NOMO-1 (cell line): ENCODE results near the gene FAM107B.
A peak's percentile ranks its signal among the peaks of the same experiment; 100 is the strongest.
"Not testable (repeated sequence)": the region's sequence is repeated elsewhere in the genome, so short reads cannot be mapped to it uniquely, and the experiment has no call there.

Experiments used
- DNase-seq, 2 experiments: peaks; one replicate each; lab custom pipeline; 2025; ENCODE audit not compliant: unreplicated experiment in 2 of 2; lab: John Stamatoyannopoulos, UW

Gene FAM107B

DNA sequence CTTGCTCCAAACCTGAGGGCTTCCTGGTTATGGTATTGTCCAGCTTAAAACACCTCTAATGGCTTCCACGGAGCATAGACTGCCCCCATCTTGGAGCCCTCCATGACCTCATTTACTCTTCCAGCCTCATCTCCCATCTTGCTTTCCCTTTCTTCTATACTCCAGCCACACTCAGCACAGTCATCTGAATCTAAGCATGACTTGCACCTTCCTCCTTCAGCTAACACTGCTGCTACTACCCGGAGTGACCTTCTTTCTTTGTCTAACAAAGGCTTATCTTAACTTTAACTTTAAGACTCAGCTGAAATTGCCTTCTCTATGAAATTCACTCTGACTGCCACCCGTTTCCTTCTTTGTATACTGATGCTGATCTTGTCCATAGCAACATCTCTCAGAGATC lies 135.1 kb downstream of the FAM107B start:
- no peak for DNase-seq

GRCh38 chr10:14635043-14635710 lies 139.5 kb downstream of the FAM107B start:
- DNase-seq: no peak

- DNase-seq: not testable (repeated sequence)
Observed at GRCh38 chr10:14634572-14634971, 140.1 kb downstream of the FAM107B start.

GRCh38 chr10:14625765-14626525 lies 148.8 kb downstream of the FAM107B start:
- DNase-seq: peak; percentile 46 to 77

GRCh38 chr10:14625192-14625631 lies 149.5 kb downstream of the FAM107B start:
- DNase-seq: no peak

- DNase-seq: peak in 1 of 2 experiments; percentile 38
Observed at GRCh38 chr10:14624600-14624999, 150.1 kb downstream of the FAM107B start.

- DNase-seq: no peak
Observed at GRCh38 chr10:14623931-14624330, 150.8 kb downstream of the FAM107B start.

DNA sequence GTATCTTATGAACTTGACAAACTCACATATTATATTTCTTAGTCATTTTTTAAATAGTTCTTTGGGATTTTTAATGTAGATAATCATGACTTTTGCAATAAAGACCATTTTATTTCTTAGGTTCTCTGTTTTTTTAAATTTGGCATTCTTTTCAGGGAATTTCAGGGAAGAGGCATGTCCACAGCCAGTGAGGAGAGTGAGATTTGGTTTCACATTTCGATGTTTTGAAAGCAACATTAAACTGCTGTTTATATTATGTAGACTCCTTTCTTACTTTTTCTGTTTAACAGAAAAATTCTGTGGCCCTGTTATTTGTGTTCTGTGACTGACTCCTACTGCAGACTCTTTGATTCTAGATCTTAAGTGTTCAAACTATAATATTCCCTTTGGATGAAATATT lies 153.7 kb downstream of the FAM107B start:
- no peak for DNase-seq

GRCh38 chr10:14618674-14619073 lies 156.0 kb downstream of the FAM107B start:
- DNase-seq: no peak

GRCh38 chr10:14617852-14618251 lies 156.8 kb downstream of the FAM107B start:
- peak; percentile 90 to 95 for DNase-seq

DNA sequence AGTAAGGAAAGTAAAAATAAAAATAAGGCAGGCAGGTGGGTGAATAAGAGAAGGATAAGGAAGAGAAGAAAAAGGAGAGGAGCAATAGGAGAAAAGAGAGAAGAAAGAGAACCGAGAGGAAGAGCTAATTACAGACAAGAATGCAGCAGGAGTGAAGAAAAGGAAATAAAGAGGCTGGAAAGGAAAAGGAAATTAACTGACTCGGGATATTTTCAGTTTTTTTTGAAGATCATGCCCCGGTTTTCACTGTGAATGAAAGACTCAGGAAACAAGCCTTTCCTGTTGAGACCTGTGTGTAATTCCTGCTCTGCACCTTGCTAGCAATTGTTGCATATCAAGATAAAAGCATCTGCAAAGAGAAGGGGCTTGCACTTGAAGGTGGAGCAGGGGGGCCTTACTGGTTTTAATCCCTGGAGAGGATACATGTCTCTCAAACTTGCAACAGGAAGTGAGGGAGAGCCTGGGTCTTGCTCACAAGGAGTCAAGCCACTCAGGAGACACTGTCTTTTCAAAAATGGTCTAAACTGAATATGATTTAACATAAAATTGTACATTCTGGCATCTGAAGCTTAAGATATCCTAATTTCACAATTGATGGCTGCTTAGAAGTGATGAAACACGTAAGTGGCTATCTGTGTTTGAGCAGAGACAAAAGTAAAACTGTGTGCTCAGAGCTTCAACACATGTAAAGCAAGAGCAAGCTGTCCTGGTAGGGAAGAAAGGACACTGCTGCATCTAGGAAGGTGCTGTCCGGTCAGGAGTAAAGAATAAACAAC lies 157.6 kb downstream of the FAM107B start:
- DNase-seq: peak in 1 of 2 experiments; percentile 66

DNA sequence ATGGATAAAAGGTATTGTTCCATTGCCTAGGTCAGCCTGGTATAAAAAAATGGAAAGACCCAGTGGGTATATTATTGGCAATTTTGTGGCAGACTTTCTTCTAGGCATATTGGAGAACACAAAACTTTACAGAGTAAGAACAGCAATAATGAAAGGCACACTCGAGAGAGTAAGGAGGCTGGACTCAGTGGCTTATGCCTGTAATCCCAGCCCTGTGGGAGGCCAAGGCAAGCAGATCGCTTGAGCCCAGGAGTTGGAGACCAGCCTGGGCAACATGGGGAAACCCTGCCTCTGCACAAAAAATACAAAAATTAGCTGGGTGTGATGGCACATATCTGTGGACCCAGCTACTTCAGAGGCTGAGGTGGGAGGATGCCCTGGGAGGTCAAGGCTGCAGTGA lies 158.2 kb downstream of the FAM107B start:
- no peak for DNase-seq

DNA sequence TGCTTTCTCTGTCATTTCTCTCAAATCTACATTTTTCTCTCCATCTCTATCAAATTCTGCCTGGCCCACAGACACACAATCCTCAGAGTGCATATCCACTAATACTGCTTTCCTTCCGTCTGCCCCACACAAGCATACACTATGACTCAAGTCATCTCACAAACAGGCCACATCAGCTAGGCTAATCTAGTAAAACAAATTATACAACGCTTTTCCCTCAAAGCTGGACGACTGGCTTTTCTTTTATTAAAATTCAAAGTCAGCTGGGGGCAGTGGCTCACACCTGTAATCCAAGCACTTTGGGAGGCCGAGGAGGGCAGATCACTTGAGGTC lies 161.1 kb downstream of the FAM107B start:
- no peak for DNase-seq

GRCh38 chr10:14612873-14613587 lies 161.7 kb downstream of the FAM107B start:
- DNase-seq: peak; percentile 40 to 82

DNA sequence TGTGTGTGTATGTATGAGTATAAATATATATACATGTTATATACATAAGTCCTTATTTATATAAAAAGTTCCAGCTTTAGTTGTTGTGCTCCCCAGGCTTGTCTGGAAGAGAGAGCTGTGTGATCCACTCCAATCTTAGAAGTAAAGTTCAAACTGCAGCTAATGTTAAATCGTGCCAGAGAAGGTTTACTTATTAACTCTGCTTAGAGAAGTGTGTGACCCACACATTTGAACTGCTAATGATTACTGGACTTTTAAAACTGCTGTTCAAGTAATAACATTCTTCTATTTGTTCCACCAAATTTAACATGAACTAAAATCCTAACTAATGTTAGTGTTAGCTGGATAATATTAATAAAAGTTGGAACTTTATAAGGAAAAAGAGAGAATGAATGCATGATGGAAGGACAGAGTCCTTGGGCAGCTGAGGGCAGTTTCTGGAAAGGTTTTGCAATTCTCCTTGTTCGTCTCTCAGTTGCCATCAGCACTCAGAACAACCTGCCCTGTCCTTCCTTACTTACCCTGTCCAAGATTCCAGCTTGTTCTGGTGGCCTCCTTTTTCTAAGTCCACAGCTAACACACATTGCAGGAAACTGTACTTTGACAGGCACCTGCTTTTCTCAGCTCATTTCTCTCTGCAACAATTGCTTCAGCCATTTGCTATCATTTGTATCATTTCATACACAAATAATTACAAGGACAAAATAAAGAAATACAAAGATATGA lies 162.6 kb downstream of the FAM107B start:
- no peak for DNase-seq

- no peak for DNase-seq
Observed at GRCh38 chr10:14609178-14609577, 165.5 kb downstream of the FAM107B start.

GRCh38 chr10:14608381-14609001 lies 166.2 kb downstream of the FAM107B start:
- peak; percentile 88 to 95 for DNase-seq

DNA sequence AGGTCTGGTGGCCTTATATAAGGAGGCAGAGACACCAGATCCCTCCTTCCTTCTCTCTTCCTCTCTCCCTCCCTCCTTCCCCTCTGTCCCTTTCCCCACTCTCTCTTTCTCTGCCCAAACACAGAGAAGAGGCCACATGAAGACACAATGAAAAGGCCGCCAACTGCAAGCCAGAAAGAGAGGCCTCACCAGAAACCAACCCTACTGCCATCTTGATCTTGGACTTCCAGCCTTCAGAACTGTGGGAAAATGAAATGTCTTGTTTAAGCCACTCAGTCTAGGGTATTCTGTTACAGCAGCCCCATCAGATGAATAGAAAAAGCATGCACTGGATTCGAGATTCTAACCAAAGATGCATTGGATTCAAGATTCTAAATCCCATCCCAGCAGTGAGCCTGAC lies 168.1 kb downstream of the FAM107B start:
- no peak for DNase-seq

DNA sequence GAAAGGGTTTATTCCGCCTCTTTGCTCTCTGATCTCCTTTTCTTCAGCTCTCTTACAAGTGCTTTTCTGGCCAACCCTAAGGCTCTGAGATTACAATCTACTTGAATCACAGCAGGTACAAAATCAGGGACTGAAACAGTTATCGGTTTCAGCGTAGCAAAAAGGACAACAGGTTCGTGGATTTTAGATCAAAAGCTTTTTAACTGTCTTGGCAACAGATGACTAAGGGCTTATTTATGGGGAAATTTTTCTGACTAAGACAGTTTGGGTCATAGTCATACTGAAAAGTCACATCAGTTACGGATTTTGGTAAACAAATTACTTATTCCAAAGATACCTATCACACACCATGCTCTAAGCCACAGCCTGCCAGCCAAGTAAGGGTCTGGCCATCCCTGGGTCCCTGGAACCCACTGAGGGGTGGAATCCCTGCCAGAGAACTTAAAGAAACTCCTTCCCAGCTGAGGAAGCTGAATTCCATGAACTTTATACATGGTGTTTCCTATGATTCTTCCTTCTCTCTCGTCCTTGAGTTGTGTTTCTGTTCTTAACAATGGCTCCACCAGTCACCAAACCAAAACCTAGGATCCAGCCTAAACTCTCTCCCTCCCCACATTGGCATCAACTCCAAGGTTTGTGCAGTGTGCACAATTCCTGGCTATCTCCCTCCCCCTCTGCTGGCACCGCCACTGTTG lies 169.3 kb downstream of the FAM107B start:
- DNase-seq: peak; percentile 42 to 73
